Liver (tissue), 9 donors: ENCODE measurements around the gene RAB37. TPM values are rescaled to one million over a fixed set of nuclear protein-coding genes. Genes with fewer than 3 reads are reported as not detected.
A peak's percentile ranks its signal among the peaks of the same experiment; 100 is the strongest.

ENCODE experiments used
- DNase-seq: peaks from one replicate; pipeline ENCODE4 v3.0.0-alpha.2; 2017; ENCODE audit warnings: low spot score
- H3K27ac ChIP-seq, 2 donors: one replicate each; pipeline ENCODE4 v1.7.0; 2013; ENCODE audit warnings: inconsistent platforms in 2 of 2, low read length in 2 of 2, control low read depth in 1 of 2, low read depth in 1 of 2, mild to moderate bottlenecking in 1 of 2
- H3K27me3 ChIP-seq, 4 donors: one replicate each; pipeline versions ENCODE4 v1.6.1 to v1.7.0; 2013; ENCODE audit warnings: low read length in 3 of 4, inconsistent platforms in 1 of 4, mild to moderate bottlenecking in 1 of 4, moderate library complexity in 1 of 4; ENCODE audit not compliant: control insufficient read depth in 4 of 4, insufficient read depth in 4 of 4
- H3K36me3 ChIP-seq, 4 donors: one replicate each; pipeline versions ENCODE4 v1.6.1 to v1.7.0; 2013; ENCODE audit warnings: low read length in 3 of 4, mild to moderate bottlenecking in 3 of 4, low read depth in 1 of 4, moderate library complexity in 1 of 4; ENCODE audit not compliant: control insufficient read depth in 4 of 4, insufficient read depth in 3 of 4
- H3K4me1 ChIP-seq, 4 donors: one replicate each; pipeline versions ENCODE4 v1.6.1 to v1.7.0; 2013; ENCODE audit warnings: low read length in 3 of 4, mild to moderate bottlenecking in 3 of 4, moderate library complexity in 1 of 4; ENCODE audit not compliant: control insufficient read depth in 4 of 4, insufficient read depth in 4 of 4
- H3K4me3 ChIP-seq, 3 donors: one replicate each; pipeline versions ENCODE4 v1.6.1 to v1.7.0; 2013; ENCODE audit warnings: low read length in 3 of 3, control low read depth in 1 of 3, low read depth in 1 of 3, mild to moderate bottlenecking in 1 of 3
- H3K9ac ChIP-seq, 2 donors: one replicate each; pipeline ENCODE4 v1.7.0; 2013; ENCODE audit warnings: low read length in 2 of 2, mild to moderate bottlenecking in 2 of 2, moderate library complexity in 2 of 2, control low read depth in 1 of 2, low read depth in 1 of 2
- H3K9me3 ChIP-seq, 4 donors: one replicate each; pipeline versions ENCODE4 v1.6.1 to v1.7.0; 2013; ENCODE audit warnings: low read length in 3 of 4; ENCODE audit not compliant: control insufficient read depth in 4 of 4
- EGR1 ChIP-seq, 2 donors: IDR thresholded peaks; 2 replicates each; pipeline ENCODE4 v1.6.1; 2016 to 2018; ENCODE audit warnings: antibody characterized with exemption in 2 of 2, low read depth in 2 of 2
- HNF4G ChIP-seq: IDR thresholded peaks from 2 replicates; pipeline ENCODE4 v1.6.1; 2016; ENCODE audit warnings: antibody characterized with exemption
- JUND ChIP-seq, 2 donors: IDR thresholded peaks; 2 replicates each; pipeline ENCODE4 v1.6.1; 2016; ENCODE audit warnings: antibody characterized with exemption in 2 of 2
- NR2F2 ChIP-seq: IDR thresholded peaks from 2 replicates; pipeline ENCODE4 v1.6.1; 2016; ENCODE audit warnings: antibody characterized with exemption
- RXRA ChIP-seq, 2 donors: IDR thresholded peaks; 2 replicates each; pipeline ENCODE4 v1.6.1; 2017 to 2018; ENCODE audit warnings: antibody characterized with exemption in 2 of 2, mild to moderate bottlenecking in 1 of 2
- SP1 ChIP-seq: IDR thresholded peaks from 2 replicates; pipeline ENCODE4 v1.6.1; 2018; ENCODE audit warnings: antibody characterized with exemption, mild to moderate bottlenecking
- TAF1 ChIP-seq: conservative IDR thresholded peaks from 2 replicates; pipeline ENCODE4 v1.6.1; 2016; ENCODE audit warnings: antibody characterized with exemption, mild to moderate bottlenecking
- YY1 ChIP-seq: IDR thresholded peaks from 2 replicates; pipeline ENCODE4 v1.6.1; 2016; ENCODE audit warnings: antibody characterized with exemption, mild to moderate bottlenecking
- WGBS: extraction: QIAGEN DNeasy Blood & Tissue Kit; methylation state at CpG from one replicate; pipeline ENCODE4 v1.1.7; 2013; 5-methylcytosine and 5-hydroxymethylcytosine counted together
- polyA plus RNA-seq, 2 donors: library from polyadenylated mRNA; stranded (reverse) in 1 of 2; unstranded in 1 of 2; fragments of 200-250 nt in 1 of 2; fragments of >200 nt in 1 of 2; fragmentation: Nextera tagmentation in 1 of 2; extraction: Ambion mirVana in 1 of 2; gene quantifications; one replicate each; pipeline versions ENCODE4 v1.2.1 to v1.2.3, GENCODE V29; 2013 to 2015
- total RNA-seq, 2 donors: library from RNA; depleted of rRNA; stranded (reverse); fragments of >200 nt; gene quantifications; one replicate each; pipeline ENCODE4 v1.2.3, GENCODE V29; 2014
- TF ChIP-seq, protein P1 (sequence below): IDR thresholded peaks from 2 replicates; pipeline ENCODE4 v1.6.1; 2016; ENCODE audit warnings: antibody characterized with exemption
- TF ChIP-seq, protein P2 (sequence below): IDR thresholded peaks from 2 replicates; pipeline ENCODE4 v1.6.1; 2016; ENCODE audit warnings: antibody characterized with exemption
- TF ChIP-seq, protein P3 (sequence below): fragments of 150-350 bp; IDR thresholded peaks from 2 replicates; pipeline ENCODE4 v1.5.1; 2017; ENCODE audit warnings: improper control_type of control experiment, low read depth, low read length; ENCODE audit not compliant: missing input control
- TF ChIP-seq, protein P4 (sequence below): IDR thresholded peaks from 2 replicates; pipeline ENCODE4 v1.6.1; 2016; ENCODE audit warnings: antibody characterized with exemption, mild to moderate bottlenecking
- donor health status: healthy.
- donor health status: healthy.
- donor health status: healthy.
- donor health status: healthy.
- donor health status: healthy.

The RAB37 gene
- total and polyA plus RNA-seq, 4 donors: 5.1 to 8.8 (median 5.6) TPM

DNA sequence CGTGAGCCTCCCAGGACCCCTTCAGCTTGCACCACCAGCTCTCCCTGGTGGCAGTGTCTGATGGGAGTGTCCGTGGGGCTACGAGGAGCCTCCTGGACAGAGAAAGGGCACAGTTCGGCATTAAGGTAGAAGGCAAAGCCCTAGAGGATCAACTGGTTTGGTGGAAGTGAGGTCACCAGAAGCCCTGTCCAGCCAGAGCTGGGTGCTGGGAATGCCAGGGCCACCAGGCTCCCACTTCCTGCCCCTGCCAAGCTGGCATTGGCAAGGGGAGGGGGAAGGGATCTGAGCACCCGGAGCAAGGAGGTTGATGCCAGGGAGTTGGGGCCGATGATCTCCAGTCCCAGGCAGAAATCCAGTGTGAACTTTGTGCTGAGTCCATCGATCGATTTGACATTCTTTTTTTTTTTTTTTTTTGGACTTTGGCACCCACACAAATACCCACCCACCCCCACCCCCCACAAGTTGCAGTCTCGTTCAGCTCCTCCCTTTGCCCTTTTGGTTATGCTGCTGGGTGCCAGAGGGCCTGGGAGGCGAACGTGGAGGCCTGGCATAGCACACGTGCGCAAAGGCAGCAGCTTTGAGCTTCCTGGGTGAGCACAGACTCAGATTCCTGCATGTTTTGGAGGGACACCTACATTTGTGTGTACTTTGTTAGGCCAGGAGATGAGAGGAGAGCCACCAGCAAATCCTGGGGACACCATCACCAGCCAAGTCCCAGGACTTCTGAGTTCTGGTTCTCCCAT, 13.4 kb downstream of the RAB37 start (continued):
- TF ChIP-seq, protein P1, sequence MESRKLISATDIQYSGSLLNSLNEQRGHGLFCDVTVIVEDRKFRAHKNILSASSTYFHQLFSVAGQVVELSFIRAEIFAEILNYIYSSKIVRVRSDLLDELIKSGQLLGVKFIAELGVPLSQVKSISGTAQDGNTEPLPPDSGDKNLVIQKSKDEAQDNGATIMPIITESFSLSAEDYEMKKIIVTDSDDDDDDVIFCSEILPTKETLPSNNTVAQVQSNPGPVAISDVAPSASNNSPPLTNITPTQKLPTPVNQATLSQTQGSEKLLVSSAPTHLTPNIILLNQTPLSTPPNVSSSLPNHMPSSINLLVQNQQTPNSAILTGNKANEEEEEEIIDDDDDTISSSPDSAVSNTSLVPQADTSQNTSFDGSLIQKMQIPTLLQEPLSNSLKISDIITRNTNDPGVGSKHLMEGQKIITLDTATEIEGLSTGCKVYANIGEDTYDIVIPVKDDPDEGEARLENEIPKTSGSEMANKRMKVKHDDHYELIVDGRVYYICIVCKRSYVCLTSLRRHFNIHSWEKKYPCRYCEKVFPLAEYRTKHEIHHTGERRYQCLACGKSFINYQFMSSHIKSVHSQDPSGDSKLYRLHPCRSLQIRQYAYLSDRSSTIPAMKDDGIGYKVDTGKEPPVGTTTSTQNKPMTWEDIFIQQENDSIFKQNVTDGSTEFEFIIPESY: peak; percentile 76
- TF ChIP-seq, protein P2, sequence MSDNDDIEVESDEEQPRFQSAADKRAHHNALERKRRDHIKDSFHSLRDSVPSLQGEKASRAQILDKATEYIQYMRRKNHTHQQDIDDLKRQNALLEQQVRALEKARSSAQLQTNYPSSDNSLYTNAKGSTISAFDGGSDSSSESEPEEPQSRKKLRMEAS: peak; percentile 95
- TF ChIP-seq, protein P3, sequence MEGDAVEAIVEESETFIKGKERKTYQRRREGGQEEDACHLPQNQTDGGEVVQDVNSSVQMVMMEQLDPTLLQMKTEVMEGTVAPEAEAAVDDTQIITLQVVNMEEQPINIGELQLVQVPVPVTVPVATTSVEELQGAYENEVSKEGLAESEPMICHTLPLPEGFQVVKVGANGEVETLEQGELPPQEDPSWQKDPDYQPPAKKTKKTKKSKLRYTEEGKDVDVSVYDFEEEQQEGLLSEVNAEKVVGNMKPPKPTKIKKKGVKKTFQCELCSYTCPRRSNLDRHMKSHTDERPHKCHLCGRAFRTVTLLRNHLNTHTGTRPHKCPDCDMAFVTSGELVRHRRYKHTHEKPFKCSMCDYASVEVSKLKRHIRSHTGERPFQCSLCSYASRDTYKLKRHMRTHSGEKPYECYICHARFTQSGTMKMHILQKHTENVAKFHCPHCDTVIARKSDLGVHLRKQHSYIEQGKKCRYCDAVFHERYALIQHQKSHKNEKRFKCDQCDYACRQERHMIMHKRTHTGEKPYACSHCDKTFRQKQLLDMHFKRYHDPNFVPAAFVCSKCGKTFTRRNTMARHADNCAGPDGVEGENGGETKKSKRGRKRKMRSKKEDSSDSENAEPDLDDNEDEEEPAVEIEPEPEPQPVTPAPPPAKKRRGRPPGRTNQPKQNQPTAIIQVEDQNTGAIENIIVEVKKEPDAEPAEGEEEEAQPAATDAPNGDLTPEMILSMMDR: no peak
- TF ChIP-seq JUND (IDR thresholded peaks at IDR 0.05) (peak; percentile 62 to 93), HNF4G (peak; percentile 99)

DNA sequence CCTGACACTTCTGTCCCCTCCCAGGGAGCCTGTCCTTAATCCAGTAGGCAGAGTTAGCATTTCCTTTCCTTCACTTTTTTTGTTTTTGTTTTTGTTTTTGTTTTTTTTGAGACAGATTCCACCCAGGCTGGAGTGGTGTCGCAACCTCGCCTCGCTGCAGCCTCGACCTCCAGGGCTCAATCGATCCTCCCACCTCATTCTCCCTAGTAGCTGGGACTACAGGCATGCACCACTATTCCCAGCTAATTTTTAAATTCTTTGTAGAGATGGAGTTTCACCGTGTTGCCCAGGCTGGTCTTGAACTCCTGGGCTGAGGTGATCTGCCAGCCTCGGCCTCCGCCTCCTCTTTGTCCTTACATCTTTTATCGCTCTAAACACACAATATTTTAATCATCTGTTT, 15.4 kb downstream of the RAB37 start:
- Histone ChIP-seq H3K9me3 (no peaks in the 10 kb centered on the region), H3K36me3 (no peaks in the 10 kb centered on the region), H3K27me3 (no peaks in the 10 kb centered on the region), H3K27ac (peak overlapping the region; percentile 90 to 98), H3K4me1 (peaks cover 21 to 69% (median 53%) of the 10 kb centered on the region in 4 donors), H3K9ac (no peak overlapping the region), H3K4me3 (no peak overlapping the region)
- no peak for TF ChIP-seq HNF4G
- TF ChIP-seq RXRA (IDR thresholded peaks at IDR 0.05): no peak
- TF ChIP-seq YY1: no peak
- TF ChIP-seq SP1: no peak
- TF ChIP-seq, protein P4, sequence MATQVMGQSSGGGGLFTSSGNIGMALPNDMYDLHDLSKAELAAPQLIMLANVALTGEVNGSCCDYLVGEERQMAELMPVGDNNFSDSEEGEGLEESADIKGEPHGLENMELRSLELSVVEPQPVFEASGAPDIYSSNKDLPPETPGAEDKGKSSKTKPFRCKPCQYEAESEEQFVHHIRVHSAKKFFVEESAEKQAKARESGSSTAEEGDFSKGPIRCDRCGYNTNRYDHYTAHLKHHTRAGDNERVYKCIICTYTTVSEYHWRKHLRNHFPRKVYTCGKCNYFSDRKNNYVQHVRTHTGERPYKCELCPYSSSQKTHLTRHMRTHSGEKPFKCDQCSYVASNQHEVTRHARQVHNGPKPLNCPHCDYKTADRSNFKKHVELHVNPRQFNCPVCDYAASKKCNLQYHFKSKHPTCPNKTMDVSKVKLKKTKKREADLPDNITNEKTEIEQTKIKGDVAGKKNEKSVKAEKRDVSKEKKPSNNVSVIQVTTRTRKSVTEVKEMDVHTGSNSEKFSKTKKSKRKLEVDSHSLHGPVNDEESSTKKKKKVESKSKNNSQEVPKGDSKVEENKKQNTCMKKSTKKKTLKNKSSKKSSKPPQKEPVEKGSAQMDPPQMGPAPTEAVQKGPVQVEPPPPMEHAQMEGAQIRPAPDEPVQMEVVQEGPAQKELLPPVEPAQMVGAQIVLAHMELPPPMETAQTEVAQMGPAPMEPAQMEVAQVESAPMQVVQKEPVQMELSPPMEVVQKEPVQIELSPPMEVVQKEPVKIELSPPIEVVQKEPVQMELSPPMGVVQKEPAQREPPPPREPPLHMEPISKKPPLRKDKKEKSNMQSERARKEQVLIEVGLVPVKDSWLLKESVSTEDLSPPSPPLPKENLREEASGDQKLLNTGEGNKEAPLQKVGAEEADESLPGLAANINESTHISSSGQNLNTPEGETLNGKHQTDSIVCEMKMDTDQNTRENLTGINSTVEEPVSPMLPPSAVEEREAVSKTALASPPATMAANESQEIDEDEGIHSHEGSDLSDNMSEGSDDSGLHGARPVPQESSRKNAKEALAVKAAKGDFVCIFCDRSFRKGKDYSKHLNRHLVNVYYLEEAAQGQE: no peak
- TF ChIP-seq TAF1: no peak
- TF ChIP-seq, protein P3: no peak
- no peak for TF ChIP-seq NR2F2
- no peak for TF ChIP-seq EGR1 (IDR thresholded peaks at IDR 0.05; ENCODE audit: low read depth in 2 of 2)
- WGBS: 51% methylated on average over 9 of the region's 9 CpGs
- no peak for DNase-seq
